Measurements from ENCODE around the gene ZSCAN21. TPM values are rescaled to one million over a fixed set of nuclear protein-coding genes. Genes with fewer than 3 reads are reported as not detected.

Gene ZSCAN21
- total RNA-seq, 2 experiments from 2014 or later = 6.9 TPM

GRCh38 chr7:100033526-100033925, 16.0 kb upstream of the ZSCAN21 start:
- ChIA-PET CTCF (no interaction called here), POLR2A (no interaction called here)
- Mint-ChIP-seq H3K9me3 (no peaks in the 10 kb centered on the region), H3K4me1 (no peaks in the 10 kb centered on the region), H3K36me3 (ENCODE audit: low read depth) (peaks cover 69% of the 10 kb centered on the region), H3K4me3 (no peak overlapping the region), H3K27me3 (no peaks in the 10 kb centered on the region), H3K27ac (no peak overlapping the region)
- DNase-seq = no peak

GRCh38 chr7:100034871-100035510, 14.6 kb upstream of the ZSCAN21 start:
- H3K27me3 Mint-ChIP-seq = no peaks in the 10 kb centered on the region
- H3K9me3 Mint-ChIP-seq = no peaks in the 10 kb centered on the region
- CTCF ChIA-PET = no interaction called here
- DNase-seq = no peak
- H3K4me1 Mint-ChIP-seq = no peaks in the 10 kb centered on the region
- POLR2A ChIA-PET = interaction anchor here (1.5 kb wide), 1 partner anchor 19 kb away, joined by 3 read pairs; no protein-coding TSS in a partner anchor
- no peak overlapping the region for H3K4me3 Mint-ChIP-seq
- H3K27ac Mint-ChIP-seq = no peak overlapping the region
- peaks cover 67% of the 10 kb centered on the region for H3K36me3 Mint-ChIP-seq (ENCODE audit: low read depth)

DNA sequence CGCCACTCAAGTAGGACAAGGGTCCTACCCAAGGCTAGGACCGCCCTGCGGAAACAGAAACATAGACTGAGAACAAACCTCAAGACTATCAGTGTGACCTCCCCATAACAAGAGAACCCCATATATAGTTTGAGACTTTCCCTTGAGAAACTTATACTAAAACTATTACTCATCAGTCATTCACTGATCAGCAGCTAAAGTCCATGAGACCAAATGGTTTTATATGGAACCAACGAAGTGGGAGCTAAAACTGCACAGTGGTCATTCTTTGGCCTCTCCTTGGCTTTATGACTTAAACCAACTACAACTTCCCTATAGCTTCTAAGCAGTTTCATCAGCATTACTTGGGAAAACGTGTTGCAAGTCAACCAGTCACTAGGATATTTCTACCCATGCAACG, 13.7 kb upstream of the ZSCAN21 start:
- no peak for DNase-seq
- Mint-ChIP-seq H3K4me3 (no peak overlapping the region), H3K4me1 (peaks cover 8% of the 10 kb centered on the region), H3K9me3 (no peaks in the 10 kb centered on the region), H3K27me3 (no peaks in the 10 kb centered on the region), H3K36me3 (ENCODE audit: low read depth) (peaks cover 58% of the 10 kb centered on the region), H3K27ac (no peak overlapping the region)
- ChIA-PET CTCF (no interaction called here), POLR2A (no interaction called here)

- Mint-ChIP-seq H3K27me3 (no peaks in the 10 kb centered on the region), H3K27ac (no peak overlapping the region), H3K4me3 (no peak overlapping the region), H3K36me3 (ENCODE audit: low read depth) (peaks cover 44% of the 10 kb centered on the region), H3K9me3 (no peaks in the 10 kb centered on the region), H3K4me1 (peaks cover 17% of the 10 kb centered on the region)
- no peak for DNase-seq
- ChIA-PET CTCF (interaction anchor here (1.4 to 1.5 kb wide), 2 partner anchors 11 to 20 kb away, joined by 3 to 5 read pairs; no protein-coding TSS in a partner anchor), POLR2A (no interaction called here)
Measured at GRCh38 chr7:100038326-100038725, 11.2 kb upstream of the ZSCAN21 start.

GRCh38 chr7:100040575-100040974, 9.0 kb upstream of the ZSCAN21 start:
- DNase-seq = no peak
- Mint-ChIP-seq H3K36me3 (ENCODE audit: low read depth) (peaks cover 21% of the 10 kb centered on the region), H3K27ac (no peak overlapping the region), H3K27me3 (no peaks in the 10 kb centered on the region), H3K9me3 (no peaks in the 10 kb centered on the region), H3K4me3 (no peak overlapping the region), H3K4me1 (peaks cover 20% of the 10 kb centered on the region)
- POLR2A ChIA-PET = no interaction called here
- CTCF ChIA-PET = interaction anchor here (0.7 kb wide), 1 partner anchor 45 kb away, joined by 3 read pairs; no protein-coding TSS in a partner anchor

GRCh38 chr7:100044718-100045117, 4.9 kb upstream of the ZSCAN21 start:
- Mint-ChIP-seq H3K27me3 (peaks cover 3% of the 10 kb centered on the region), H3K4me1 (peaks cover 22% of the 10 kb centered on the region), H3K9me3 (no peaks in the 10 kb centered on the region), H3K4me3 (no peak overlapping the region), H3K27ac (no peak overlapping the region), H3K36me3 (ENCODE audit: low read depth) (no peaks in the 10 kb centered on the region)
- no peak for DNase-seq
- ChIA-PET POLR2A (no interaction called here), CTCF (interaction anchor here (0.7 kb wide), 1 partner anchor 26 kb away, joined by 3 read pairs; no protein-coding TSS in a partner anchor)

GRCh38 chr7:100048680-100049079, 894 bp upstream of the ZSCAN21 start:
- Mint-ChIP-seq H3K36me3 (ENCODE audit: low read depth) (peaks cover 2% of the 10 kb centered on the region), H3K27ac (peak overlapping the region; percentile 5), H3K4me3 (peak overlapping the region; percentile 85), H3K4me1 (peaks cover 19% of the 10 kb centered on the region), H3K27me3 (peaks cover 3% of the 10 kb centered on the region), H3K9me3 (no peaks in the 10 kb centered on the region)
- ChIA-PET CTCF (interaction anchor here (0.6 to 0.8 kb wide), 2 partner anchors 55 to 57 kb away, joined by 3 read pairs; no protein-coding TSS in a partner anchor), POLR2A (interaction anchor here (0.7 to 2.9 kb wide), 5 partner anchors 18 to 130 kb away, joined by 3 to 14 read pairs (median 4); partner anchors contain the start of genes AP4M1, MCM7 and TRIM4)
- no peak for DNase-seq

DNA sequence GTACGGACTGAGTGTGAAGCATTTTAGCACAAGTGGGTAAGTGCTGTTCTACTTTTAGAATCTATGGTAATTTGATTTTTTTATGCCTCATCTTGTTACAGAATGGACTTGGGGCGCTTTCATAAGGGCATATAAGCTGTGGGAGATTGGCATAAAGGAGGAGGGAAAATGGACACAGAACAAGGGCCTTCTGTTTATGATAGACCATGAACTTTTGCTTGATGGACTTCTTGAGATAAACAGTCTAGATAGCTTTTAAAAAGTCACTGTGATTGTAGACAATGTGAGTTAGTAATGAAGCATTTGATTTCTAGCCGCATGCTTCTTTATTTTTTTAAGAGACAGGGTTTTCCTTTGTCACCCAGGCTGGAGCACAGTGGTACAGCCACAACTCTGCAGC, 2.0 kb downstream of the ZSCAN21 start:
- Mint-ChIP-seq H3K36me3 (ENCODE audit: low read depth) (peaks cover 2% of the 10 kb centered on the region), H3K27me3 (peaks cover under 1% of the 10 kb centered on the region), H3K4me3 (peak overlapping the region; percentile 46), H3K9me3 (no peaks in the 10 kb centered on the region), H3K27ac (peak overlapping the region; percentile 29), H3K4me1 (peaks cover 15% of the 10 kb centered on the region)
- CTCF ChIA-PET = interaction anchor here (0.6 to 4.3 kb wide), 6 partner anchors 35 to 72 kb away, joined by 3 to 26 read pairs (median 7); partner anchors contain the start of gene ZKSCAN1
- POLR2A ChIA-PET = interaction anchor here (0.7 kb wide), 1 partner anchor 36 kb away, joined by 3 read pairs; the partner anchor contains the start of gene ZKSCAN1
- no peak for DNase-seq

- H3K36me3 Mint-ChIP-seq (ENCODE audit: low read depth) = peaks cover 4% of the 10 kb centered on the region
- H3K4me1 Mint-ChIP-seq = peaks cover 15% of the 10 kb centered on the region
- ChIA-PET POLR2A (interaction anchor here (1.0 to 1.3 kb wide), 2 partner anchors 59 to 376 kb away, joined by 3 read pairs; partner anchors contain the start of gene ZCWPW1), CTCF (interaction anchor here (0.6 to 4.3 kb wide), 11 partner anchors 31 to 243 kb away, joined by 3 to 26 read pairs (median 5); partner anchors contain the start of gene ZKSCAN1)
- no peaks in the 10 kb centered on the region for H3K27me3 Mint-ChIP-seq
- H3K4me3 Mint-ChIP-seq = no peak overlapping the region
- H3K9me3 Mint-ChIP-seq = no peaks in the 10 kb centered on the region
- H3K27ac Mint-ChIP-seq = no peak overlapping the region
- peak; percentile 31 for DNase-seq
Measured at GRCh38 chr7:100053215-100053614, 3.6 kb downstream of the ZSCAN21 start.

- ChIA-PET CTCF (no interaction called here), POLR2A (no interaction called here)
- Mint-ChIP-seq H3K36me3 (ENCODE audit: low read depth) (peaks cover 22% of the 10 kb centered on the region), H3K27me3 (no peaks in the 10 kb centered on the region), H3K4me3 (no peak overlapping the region), H3K27ac (no peak overlapping the region), H3K4me1 (no peaks in the 10 kb centered on the region), H3K9me3 (no peaks in the 10 kb centered on the region)
- no peak for DNase-seq
Measured at GRCh38 chr7:100057006-100057405, 7.4 kb downstream of the ZSCAN21 start.

DNA sequence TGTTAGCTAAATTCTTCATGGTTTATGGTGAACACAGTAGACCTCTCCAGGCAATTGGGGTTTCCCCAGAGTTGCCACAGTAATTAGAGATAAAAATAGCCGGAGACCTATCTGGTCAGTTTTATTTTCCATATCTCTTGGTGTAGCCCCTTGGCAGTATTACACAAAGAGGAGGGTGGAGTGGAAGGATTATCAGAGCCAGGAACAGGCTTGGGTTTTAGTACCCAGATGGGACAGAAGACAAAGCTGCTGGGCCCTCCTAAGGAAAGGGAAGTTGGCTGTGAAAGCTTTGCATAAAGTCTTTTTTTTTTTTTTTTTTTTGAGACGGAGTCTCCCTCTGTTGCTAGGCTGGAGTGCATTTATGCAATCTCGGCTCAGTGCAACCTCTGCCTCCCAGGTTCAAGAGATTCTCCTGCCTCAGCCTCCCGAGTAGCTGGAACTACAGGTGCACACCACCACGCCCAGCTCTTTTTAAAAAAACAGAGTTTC, 9.7 kb downstream of the ZSCAN21 start:
- CTCF ChIA-PET = interaction anchor here (0.6 to 1.7 kb wide), 3 partner anchors 20 to 83 kb away, joined by 3 to 6 read pairs (median 5); partner anchors contain the start of gene AZGP1
- POLR2A ChIA-PET = interaction anchor here (1.1 kb wide), 1 partner anchor 12 kb away, joined by 3 read pairs; no protein-coding TSS in a partner anchor
- Mint-ChIP-seq H3K4me3 (no peak overlapping the region), H3K27me3 (no peaks in the 10 kb centered on the region), H3K27ac (no peak overlapping the region), H3K4me1 (no peaks in the 10 kb centered on the region), H3K9me3 (no peaks in the 10 kb centered on the region), H3K36me3 (ENCODE audit: low read depth) (peaks cover 32% of the 10 kb centered on the region)
- DNase-seq = no peak

GRCh38 chr7:100061518-100062193, 12.1 kb downstream of the ZSCAN21 start:
- Mint-ChIP-seq H3K4me1 (no peaks in the 10 kb centered on the region), H3K36me3 (ENCODE audit: low read depth) (peaks cover 42% of the 10 kb centered on the region), H3K4me3 (no peak overlapping the region), H3K27ac (no peak overlapping the region), H3K9me3 (no peaks in the 10 kb centered on the region), H3K27me3 (no peaks in the 10 kb centered on the region)
- ChIA-PET POLR2A (no interaction called here), CTCF (no interaction called here)
- DNase-seq = no peak

DNA sequence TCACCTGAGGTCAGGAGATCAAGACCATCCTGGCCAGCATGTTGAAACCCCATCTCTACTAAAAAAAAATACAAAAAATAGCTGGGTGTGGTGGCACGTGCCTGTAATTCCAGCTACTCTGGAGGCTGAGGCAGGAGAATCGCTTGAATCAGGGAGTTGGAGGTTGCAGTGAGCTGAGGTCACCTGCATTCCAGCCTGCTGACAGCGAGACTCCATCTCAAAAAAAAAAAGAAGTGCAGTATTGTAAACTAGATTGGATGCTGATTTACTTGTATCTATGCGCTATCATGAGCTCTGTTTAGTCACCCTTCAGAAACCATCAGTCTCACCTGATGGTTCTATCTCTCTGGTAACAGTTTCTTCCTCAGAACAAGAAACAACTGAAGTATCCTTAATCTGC, 13.8 kb downstream of the ZSCAN21 start:
- CTCF ChIA-PET = interaction anchor here (1.1 kb wide), 1 partner anchor 73 kb away, joined by 5 read pairs; no protein-coding TSS in a partner anchor
- POLR2A ChIA-PET = interaction anchor here (1.1 kb wide), 1 partner anchor 48 kb away, joined by 3 read pairs; the partner anchor contains the start of gene ZKSCAN1

More for the DNA sequence above, 13.8 kb downstream of the ZSCAN21 start:
- H3K4me3 Mint-ChIP-seq = no peak overlapping the region
- peaks cover 51% of the 10 kb centered on the region for H3K36me3 Mint-ChIP-seq (ENCODE audit: low read depth)
- H3K9me3 Mint-ChIP-seq = peaks cover 3% of the 10 kb centered on the region
- H3K4me1 Mint-ChIP-seq = no peaks in the 10 kb centered on the region
- H3K27ac Mint-ChIP-seq = no peak overlapping the region
- H3K27me3 Mint-ChIP-seq = no peaks in the 10 kb centered on the region
- DNase-seq = no peak

Measured in activated CD4-positive, alpha-beta memory T cell treated with anti-CD3 and anti-CD28 coated beads, Interleukin-2, amount 10 ng/mL, durations not matched to agents 7 days and 5 days (primary cell).